GM19239 (cell line): ENCODE measurements around the gene STAB1.

Source experiments
- DNase-seq: peaks from one replicate; pipeline ENCODE4 v3.0.0; 2011; ENCODE audit warnings: low spot score; ENCODE audit not compliant: insufficient read length
- FAIRE-seq: peaks from 2 replicates; lab custom pipeline; 2011; peaks lifted over from hg19 to GRCh38; lab: Jason Lieb, UNC

The STAB1 gene

GRCh38 chr3:52551118-52551517 lies 56.0 kb downstream of the STAB1 start:
- no peak for FAIRE-seq
- no peak for DNase-seq

GRCh38 chr3:52552089-52552488 lies 57.0 kb downstream of the STAB1 start:
- DNase-seq (no peak), FAIRE-seq (no peak)

- no peak for FAIRE-seq
- no peak for DNase-seq
Observed at GRCh38 chr3:52554026-52554755, 59.1 kb downstream of the STAB1 start.

GRCh38 chr3:52555056-52555455 lies 59.9 kb downstream of the STAB1 start:
- FAIRE-seq (no peak), DNase-seq (no peak)

GRCh38 chr3:52557011-52557960 lies 62.1 kb downstream of the STAB1 start:
- no peak for FAIRE-seq

GRCh38 chr3:52558436-52558835 lies 63.3 kb downstream of the STAB1 start:
- DNase-seq: no peak
- FAIRE-seq: no peak

More at GRCh38 chr3:52557011-52557960, 62.1 kb downstream of the STAB1 start:
- no peak for DNase-seq

GRCh38 chr3:52561028-52561747 lies 66.0 kb downstream of the STAB1 start:
- no peak for FAIRE-seq
- DNase-seq: no peak

GRCh38 chr3:52563984-52564383 lies 68.8 kb downstream of the STAB1 start:
- FAIRE-seq (no peak), DNase-seq (no peak)

GRCh38 chr3:52568069-52568468 lies 72.9 kb downstream of the STAB1 start:
- no peak for FAIRE-seq
- DNase-seq: no peak

DNA sequence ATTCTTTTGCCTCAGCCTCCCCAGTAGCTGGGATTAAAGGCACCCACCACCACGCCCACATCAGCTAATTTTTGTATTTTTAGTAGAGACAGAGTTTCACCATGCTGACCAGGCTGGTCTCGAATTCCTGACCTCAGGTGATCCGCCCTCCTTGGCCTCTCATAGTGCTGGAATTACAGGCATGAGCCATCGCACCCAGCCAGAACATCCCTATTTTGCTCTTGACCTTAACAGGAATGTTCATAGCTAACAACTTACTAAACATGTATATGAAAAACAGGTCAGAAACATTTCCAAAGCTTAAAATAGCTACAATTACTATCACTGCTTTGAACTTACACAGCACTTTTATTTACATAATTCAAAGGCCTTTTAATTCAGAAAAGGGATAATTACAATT lies 74.9 kb downstream of the STAB1 start:
- DNase-seq: no peak
- no peak for FAIRE-seq

DNA sequence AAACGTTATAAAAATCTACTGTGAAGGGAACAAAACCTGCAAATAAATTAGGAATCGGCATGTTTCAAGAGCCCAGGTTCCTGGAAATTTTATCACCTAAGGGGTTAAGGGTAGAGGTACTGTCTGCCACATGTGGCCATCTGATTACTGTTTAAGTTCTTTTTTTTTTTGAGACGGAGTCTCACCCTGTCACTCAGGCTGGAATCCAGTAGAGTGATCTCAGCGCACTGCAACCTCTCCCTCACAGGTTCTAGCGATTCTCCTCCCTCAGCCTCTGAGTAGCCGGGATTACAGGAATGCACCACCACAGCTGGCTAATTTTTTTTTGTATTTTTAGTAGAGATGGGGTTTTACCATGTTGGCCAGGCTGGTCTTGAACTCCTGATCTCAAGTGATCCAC lies 77.1 kb downstream of the STAB1 start:
- DNase-seq: no peak
- FAIRE-seq: no peak
